Measurements from ENCODE around the gene C16orf87.
"Not testable (repeated sequence)": the region's sequence is repeated elsewhere in the genome, so short reads cannot be mapped to it uniquely, and the experiment has no call there.

C16orf87 gene

DNA sequence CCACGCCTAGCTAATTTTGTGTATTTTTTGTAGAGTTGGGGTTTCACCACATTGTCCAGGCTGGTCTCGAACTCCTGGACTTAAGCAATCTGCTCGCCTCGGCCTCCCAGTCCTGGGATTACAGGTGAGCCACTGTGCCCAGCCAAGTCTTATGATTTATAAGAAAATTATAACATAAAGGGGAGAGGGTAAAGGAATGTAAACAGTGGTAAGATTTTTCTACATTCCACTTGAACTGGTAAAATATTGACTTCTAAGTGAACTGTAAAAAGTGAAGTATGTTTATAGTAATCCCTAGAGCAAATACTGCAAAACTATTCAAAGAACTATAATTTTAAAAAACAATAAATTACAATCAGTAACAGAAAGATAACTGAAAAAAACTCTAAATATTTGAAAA is 33.5 kb downstream of the C16orf87 start:
- FAIRE-seq, result peak; percentile 76

DNA sequence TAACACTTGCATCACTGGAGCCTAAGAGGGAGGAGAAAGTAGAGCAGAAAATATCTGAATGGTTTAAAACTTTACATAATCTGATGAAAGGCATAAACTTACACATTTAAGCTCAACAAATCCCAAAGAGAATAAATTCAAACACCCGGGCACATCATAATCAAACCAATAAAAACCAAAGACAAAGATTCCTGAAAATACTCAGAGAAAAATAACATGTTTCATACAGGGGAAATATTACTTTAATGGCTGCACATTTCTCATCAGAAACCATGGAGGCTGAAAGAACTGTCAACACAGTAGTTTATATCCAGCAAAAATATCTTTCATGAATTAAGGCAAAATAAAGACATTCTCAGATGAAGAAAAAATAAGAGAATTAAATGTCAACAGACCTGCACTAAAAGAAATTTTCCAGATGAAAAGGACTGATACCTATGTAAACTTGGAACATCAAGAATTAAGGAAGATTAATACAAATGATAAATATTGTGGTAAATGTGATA is 34.2 kb downstream of the C16orf87 start:
- FAIRE-seq, result peak; percentile 14

DNA sequence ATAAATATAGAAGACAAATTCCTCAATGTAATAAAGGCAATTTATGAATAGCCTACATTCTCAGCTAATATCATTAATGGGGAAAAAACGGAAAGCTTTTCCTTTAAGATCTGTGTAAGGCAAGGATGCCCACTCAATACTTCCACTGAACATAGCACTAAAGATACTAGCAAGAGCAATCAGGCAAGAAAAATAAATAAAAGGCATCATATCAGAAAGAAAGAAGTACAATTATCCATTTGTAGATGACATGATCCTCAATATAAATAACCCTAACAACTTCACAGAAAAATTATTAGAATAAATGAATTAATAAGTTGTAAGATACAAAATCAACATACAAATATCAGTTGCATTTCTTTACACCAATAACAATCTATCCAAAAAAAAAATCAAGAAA is 37.1 kb downstream of the C16orf87 start:
- no peak for FAIRE-seq

- no peak for FAIRE-seq
Observed at GRCh38 chr16:46790599-46791270, 40.2 kb downstream of the C16orf87 start.

DNA sequence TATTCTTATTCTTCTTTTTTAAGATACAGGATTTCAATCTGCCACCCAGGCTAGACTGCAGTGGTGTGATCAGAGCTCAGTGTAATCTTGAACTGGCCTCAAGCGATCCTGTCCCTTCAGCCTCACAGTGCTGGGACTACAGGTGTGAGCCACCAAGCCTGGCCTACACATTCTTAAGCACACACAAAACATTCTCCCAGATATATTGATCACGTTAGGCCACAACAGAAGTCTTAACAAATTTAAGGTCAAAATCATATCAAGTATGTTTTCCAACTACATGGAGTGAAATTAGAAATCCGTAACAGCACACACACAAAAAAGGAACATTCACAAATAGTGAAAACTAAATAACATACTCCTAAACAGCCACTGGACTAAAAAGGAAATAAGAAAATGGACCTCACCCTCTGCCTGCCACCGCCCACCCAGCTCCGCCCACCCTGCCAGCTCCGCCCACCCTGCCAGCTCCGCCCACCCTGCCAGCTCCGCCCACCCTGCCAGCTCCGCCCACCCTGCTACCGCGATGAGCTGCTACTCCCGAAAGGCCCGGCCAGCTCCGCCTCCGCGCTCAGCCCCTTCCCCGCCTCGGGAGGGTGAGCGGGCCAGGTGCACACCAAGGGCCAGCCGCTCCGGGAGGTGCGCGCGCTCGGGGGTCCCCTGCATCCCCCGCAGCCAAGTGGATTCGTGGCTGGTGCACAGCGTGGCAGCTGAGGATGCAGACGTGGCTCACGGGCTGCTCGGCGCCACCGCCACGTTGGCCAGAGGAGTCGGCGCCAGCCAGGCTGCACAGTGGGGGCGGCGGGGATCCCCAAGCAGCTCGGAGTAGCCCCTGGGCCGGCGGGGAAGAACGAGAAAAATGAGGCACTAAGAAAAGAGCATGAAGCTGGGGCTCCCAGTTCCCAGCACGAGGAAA is 41.2 kb downstream of the C16orf87 start:
- no peak for FAIRE-seq

- FAIRE-seq, result peak; percentile 19
Observed at GRCh38 chr16:46788891-46789474, 42.0 kb downstream of the C16orf87 start.

GRCh38 chr16:46787909-46788308 is 43.1 kb downstream of the C16orf87 start:
- no peak for FAIRE-seq

- no peak for FAIRE-seq
Observed at GRCh38 chr16:46785076-46785845, 45.7 kb downstream of the C16orf87 start.

GRCh38 chr16:46784569-46784968 is 46.4 kb downstream of the C16orf87 start:
- FAIRE-seq, result not testable (repeated sequence)

- FAIRE-seq, result no peak
Observed at GRCh38 chr16:46783800-46784199, 47.2 kb downstream of the C16orf87 start.

- no peak for FAIRE-seq
Observed at GRCh38 chr16:46782320-46782719, 48.7 kb downstream of the C16orf87 start.

DNA sequence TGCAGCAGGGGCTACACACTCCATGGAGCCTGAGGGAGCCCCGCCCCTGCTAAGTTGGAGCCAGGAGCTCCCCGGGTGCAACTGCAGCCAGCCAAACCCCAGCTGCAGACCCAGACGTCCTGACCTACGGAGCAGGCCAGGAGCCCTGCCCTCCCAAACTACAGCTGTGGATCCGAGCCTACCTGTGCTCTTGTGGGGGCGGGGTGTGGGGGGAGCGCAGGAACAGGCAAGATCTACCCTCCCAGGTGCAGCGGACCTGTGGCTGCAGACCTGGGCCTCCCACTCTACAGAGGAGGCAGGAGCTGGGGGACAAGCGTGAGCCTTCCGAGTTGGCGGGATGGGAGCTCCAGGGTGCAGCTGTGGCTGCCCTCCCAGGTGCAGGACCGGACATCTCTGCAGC is 53.2 kb downstream of the C16orf87 start:
- FAIRE-seq, result no peak

DNA sequence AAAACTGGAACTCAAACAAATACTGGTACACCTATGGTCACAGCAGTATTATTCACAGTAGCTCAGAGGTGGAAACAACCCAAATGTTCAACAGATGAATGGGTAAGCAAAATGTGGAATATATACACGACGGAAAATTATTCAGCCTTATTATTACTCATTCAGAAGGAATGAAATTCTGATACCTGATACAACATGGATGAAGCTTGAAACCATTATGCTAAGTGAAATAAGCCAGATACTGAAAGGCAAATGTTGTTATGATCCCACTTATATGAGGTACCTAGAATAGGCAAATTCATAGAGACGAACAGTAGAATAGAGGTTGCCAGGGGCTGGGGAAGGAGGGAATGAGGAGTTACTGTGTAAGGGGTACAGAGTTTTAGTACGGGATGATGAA is 55.8 kb downstream of the C16orf87 start:
- FAIRE-seq, result no peak

DNA sequence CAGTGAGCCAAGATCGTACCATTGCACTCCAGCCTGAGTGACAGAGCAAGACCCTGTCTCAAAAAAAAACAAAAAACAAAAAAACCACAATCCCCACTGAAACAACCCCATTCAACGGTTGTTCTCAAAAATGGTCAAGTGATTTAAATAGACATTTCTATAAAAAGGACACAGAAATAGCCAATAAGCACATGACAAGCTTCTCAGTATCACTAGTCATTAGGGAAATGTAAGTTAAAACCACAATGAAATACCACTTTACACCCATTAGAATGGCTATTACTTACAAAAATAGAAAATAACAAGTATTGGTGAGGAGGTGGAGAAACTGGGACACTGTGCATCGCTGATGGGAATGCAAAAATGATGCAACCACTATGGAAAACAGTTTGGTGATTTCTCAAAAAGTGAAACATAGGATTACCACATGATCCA is 56.2 kb downstream of the C16orf87 start:
- no peak for FAIRE-seq

GRCh38 chr16:46772463-46772862 is 58.5 kb downstream of the C16orf87 start:
- FAIRE-seq, result no peak

DNA sequence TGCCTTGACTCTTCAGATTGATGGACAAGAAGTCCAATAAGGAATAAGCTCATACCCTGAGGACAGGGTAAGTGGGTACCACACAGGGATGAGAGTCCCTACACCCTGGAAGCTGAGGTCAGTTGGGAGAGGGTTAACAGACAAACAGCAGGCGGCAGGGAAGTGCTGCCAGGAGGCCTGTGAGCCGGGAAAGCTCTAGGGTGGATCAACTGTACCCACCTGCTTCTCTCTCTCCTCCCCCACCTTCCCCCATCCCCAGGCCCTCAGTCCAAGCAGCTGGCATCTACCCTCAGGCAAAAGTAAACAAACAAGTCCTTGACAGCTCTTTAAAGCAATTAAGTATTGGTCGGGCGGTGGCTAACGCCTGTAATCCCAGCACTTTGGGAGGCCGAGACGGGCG is 62.2 kb downstream of the C16orf87 start:
- FAIRE-seq, result no peak

DNA sequence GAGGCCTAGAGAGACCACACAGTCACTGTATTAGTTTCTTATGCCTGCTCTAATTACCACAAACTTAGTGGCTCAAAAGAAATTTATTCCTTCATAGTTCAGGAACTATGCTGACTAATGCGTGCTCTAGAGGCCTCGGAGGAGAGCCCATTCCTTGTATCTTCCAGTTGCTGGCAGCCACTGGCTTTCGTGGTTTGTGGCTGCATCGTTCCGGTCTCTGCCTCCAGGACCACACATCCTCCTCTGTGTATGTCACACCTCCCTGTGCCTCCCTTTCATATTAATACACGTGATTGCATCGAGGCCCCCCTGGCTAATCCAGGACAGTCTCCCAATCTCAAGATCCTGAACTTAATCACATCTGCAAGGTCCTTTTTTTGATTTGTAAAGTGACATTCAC is 65.9 kb downstream of the C16orf87 start:
- FAIRE-seq, result no peak

DNA sequence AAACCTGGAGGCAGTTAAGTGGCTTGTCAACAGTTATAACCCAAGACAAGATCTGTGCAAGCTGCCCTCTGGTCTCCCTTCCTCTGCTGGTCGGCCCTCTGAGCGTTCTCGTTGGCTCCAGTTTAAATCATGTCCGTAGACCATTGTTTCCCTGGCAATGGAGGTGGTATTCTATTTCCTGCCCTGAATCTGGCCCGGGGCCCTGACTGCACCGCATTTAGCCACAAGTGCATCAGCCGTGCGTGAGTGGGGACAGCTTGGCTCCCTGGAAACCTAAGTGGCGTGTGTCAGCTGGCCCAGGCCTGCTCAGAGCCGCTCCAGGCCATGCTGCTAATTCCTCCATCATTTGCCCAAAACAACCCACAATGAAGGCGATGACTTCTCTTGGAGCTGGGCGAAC is 67.8 kb downstream of the C16orf87 start:
- FAIRE-seq, result no peak

DNA sequence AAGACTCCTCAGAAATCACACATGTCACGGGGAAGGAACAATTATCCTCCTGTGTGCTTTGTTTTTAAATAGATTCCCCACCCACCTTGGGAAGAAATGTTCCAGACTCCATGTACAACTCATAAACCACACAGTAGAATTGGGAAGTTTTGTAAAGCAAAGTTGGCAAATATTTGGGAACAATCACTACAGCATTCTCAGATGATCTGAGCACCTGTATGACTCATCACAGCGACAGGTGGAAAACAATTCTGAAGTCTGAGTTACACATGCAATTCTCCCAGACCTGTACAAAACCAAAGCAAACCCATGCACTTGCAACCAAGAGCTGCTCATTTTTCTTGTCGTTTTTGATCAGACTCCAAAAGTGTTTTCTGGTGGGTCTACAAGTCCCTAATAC is 68.4 kb downstream of the C16orf87 start:
- no peak for FAIRE-seq

GRCh38 chr16:46759309-46759708 is 71.7 kb downstream of the C16orf87 start:
- no peak for FAIRE-seq

DNA sequence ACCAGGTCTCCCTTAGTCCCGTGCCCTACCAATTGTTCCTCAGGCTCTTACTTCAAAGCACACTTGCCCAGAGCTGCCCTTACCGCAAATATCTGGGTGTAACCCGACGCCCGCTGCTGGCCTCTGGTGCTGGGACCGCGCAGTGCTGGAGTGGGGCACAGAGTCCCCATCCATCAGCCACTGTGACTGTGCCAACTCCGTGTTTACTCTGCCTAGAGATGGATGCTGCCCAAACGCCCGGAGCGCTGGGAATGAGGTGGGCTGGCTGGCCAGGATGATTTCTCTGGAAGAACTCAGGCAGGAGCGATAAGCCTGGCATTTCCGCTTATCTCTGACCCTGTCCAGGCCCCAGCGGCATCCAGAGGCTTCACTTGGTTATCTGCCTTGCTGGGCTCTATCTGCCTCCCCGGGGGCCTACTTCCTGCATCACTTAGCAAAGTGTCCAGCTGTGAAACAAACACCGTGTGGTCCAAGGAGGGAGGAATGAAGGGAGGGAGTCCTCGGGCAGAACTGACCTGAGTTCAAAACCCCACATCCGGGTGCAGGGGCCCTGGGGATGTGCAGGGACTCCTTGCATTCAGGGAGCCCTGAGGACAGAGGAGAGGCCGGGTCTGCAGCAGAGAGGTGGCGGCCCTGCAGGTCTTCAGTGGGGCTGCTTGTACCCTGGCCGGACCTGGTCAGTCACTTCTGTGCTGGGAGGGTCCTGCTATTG is 73.5 kb downstream of the C16orf87 start:
- no peak for FAIRE-seq

DNA sequence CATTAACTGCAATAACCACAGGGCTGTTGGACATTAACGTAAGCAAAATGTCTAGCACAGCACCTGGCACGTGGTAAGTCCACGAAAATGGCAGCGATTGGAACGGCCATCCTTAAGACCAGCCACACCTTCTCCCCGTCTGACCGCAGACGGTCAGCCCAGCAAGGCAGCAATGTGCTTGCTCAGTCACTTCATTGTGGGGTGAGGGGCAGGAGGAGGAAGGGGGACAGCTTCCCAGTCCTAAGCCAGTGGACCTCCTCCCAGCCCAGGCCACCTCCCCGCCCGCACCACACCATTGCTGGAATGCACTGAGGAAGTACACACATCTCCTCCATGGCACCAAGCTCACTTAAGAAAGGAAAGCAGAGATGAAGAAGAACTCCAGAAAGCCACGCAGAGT is 74.2 kb downstream of the C16orf87 start:
- no peak for FAIRE-seq
